NCI-H2029 (cell line): Measurements from ENCODE around the gene SIRT5.

Source experiments
- DNase-seq: peaks from one replicate; lab custom pipeline; 2025; lab: John Stamatoyannopoulos, UW

The SIRT5 gene

DNA sequence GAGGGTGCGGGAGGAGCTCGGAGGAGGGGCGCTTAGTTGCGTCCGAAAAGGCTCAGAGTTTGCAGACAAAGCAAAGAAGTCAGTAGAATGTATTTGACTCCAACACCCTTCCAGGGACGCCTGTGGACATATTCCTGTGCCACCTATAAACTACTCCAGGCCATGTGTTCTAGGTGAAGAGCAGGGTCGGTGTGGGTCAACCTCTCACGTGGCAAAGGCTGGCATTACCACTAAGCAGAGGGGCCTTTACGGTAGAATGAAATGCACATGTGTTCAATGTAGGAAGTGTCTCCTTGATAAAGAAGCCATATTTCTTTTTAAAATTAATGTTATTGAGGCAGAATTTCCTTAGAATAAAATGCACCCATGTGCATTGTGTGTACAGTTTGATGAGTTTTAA is 15.4 kb downstream of the SIRT5 start:
- no peak for DNase-seq

GRCh38 chr6:13590574-13591153 is 16.3 kb downstream of the SIRT5 start:
- DNase-seq, result no peak

- DNase-seq, result no peak
Measured at GRCh38 chr6:13591205-13591921, 17.0 kb downstream of the SIRT5 start.

GRCh38 chr6:13593103-13593502 is 18.7 kb downstream of the SIRT5 start:
- DNase-seq, result no peak

DNA sequence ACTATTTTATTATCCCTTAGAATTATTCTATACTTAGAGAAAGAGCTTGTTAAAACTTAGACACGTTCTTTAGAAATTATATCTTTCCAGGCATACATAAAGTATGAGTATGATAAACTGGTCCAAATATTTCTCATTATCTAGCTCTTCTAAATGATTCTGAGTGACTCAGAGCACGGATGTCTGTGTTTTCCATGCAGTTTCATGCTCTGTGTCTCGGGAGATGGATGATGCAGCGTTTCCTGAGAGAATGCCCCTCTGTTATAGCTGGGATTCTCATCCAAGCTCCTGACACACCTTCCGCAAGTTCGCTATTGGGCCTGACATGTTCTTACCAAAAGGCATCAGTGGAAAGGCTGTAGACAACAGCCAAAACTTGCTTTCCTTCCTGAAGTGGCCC is 19.3 kb downstream of the SIRT5 start:
- no peak for DNase-seq

DNA sequence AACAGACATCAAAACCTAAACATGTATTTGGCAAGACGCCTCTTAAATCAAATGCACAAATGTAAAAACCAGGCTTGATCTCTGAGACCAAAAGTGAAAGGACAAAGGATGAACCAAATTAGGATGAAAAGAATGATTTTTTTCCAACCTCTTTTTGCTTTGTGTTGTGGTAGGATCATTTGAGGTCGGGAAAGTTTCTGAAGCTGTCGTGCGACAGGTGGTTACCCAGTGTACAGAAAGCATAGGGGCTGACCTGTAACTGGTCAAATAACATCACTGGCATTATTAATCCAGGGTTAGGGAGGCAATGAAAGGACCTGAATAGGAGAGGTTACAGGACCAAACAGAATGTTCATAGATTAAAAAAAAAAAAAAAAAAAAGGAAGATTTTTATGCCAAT is 22.7 kb downstream of the SIRT5 start:
- DNase-seq, result no peak

- no peak for DNase-seq
Measured at GRCh38 chr6:13600036-13600435, 25.6 kb downstream of the SIRT5 start.

DNA sequence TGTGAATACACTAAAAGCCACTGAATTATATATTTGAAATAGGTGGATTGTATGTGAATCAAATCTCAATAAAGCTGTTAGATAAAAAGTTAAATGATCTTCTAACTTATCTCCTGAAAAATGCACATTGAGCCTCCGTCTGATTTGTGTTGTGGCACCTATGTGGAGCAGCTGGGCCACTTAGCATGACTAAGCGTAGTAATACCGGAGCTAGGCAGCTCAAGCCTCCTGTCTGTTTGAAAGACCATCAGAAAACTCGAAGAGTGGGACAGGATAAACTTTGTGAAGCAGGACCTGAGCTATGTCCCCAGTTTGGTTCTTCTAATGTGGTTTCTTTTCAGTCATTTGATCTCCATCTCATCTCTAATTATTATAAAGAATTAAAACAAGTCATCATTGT is 29.7 kb downstream of the SIRT5 start:
- DNase-seq, result no peak

DNA sequence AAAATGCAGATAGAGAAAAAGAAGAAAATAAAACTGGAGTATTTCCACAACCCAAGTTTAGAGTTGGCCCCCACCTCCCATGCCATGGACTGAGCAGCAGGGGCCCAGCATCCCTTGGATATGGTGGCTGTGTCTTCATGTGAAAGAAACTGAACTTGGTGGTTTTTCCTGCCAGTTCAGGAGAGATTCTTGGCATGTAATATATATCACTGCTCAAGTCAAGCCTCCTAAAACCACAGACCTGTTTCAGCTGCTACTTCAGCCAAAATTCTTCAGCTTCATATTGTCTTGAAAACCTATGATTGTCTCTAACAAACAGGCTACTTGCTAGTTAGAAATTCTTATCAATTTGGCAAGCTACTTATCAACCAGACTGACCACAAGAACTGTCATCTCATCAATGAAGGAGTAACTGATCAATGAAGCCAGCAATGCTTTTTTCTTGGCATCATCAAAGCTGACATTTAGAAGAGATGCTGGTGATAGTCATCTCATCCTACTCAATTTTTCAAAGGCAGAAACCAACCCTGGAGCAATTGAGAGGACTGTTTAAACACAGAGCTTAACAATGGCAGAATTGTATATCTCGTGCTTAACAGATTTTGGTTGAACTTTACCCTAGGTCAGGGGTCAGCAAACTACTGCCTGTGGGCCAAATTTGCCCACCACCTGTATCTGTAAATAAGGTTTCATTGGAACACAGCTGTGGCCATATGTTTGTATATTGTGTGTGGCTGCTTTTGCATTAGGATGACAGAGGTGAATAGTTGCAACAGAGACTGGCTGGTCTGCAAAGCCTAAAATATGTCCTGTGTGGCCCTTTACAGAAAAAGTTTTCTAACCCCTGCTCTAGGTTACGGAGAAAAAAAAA is 30.4 kb downstream of the SIRT5 start:
- DNase-seq, result no peak

DNA sequence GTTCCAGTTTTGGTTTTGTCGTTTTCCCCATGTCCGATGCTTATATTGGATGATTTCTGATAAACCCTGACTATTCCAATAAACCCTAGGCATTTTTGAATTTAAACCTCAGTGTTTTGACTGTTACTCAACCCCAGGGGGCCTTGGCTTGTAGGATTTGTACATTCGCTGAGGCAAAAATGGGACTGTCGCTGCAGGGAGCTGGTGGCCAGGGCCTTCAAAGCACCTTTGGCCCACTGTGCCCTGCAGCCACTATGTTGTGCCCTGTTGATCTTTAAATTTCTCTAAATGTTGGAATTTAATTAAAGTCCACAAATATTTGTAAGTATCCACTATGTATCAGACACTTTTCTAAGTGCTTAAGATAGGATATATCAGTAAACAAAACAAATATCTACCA is 31.2 kb downstream of the SIRT5 start:
- DNase-seq, result no peak

- DNase-seq, result no peak
Measured at GRCh38 chr6:13611715-13612114, 37.3 kb downstream of the SIRT5 start.

DNA sequence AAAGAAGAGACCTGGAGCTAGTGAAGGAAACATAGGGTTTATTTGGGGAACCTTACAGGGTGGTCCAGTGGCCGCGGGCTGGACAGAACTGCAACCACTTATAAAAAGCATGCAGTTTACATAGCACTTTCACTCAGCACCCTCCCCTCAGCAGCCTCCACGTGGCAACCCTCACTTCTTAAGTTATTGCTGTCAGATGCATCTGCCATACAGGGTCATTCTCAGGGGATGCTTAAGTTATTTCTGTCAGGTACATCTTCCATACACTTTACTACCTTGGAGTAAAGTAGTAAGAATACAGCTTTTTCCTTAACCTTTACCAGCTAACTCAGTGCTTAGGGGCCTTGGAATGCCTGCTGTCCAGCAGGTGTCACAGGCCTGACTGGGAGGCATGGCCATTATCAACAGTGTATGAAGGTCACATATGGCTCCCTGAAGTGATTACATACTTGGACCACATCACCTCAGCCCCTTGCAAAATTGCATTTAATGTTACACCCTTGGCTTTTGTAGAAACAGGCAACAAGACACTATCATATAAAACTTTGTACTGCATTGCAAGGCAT is 38.7 kb downstream of the SIRT5 start:
- DNase-seq, result no peak

- peak; percentile 74 for DNase-seq
Measured at GRCh38 chr6:13614126-13614925, 39.9 kb downstream of the SIRT5 start.

DNA sequence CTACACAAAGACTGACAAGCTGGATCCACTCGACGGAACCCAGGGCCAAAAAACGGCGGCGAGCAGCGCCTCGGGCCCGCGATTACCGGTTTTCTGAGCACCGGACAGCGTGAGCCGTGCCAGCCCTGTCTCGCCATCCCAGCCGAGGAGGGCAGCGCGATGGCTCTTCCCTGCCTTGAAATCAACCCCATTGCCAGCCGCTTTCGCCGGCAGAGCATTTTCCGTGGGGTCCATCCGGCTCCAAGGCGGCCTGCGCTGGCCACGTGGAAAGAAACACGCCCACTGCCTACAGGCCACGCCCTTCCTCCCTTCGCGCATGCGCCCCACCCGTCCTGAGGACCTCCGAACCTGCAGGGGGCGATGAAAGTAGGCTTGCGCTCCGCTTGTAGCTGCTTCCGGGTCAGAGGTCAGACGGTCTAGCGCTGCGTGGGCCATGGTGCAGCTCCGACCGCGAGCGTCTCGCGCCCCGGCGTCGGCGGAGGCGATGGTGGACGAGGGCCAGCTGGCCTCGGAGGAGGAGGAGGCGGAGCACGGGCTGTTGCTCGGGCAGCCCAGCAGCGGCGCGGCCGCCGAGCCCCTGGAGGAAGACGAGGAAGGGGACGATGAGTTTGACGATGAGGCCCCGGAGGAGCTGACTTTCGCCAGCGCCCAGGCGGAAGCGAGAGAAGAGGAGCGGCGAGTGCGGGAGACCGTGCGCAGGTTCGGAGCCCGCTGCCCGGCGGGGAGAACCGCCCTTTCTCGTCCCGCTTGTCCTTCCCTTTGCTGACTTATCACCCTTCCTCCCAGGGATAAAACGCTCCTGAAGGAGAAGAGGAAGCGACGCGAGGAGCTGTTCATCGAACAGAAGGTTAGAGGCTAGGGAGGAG is 40.8 kb downstream of the SIRT5 start, which contains the start of gene NOL7:
NOL7 (plus strand) TSS at position 410 of the 866 bp plus-strand sequence; CDS start at position 434, 24 bp downstream.
- DNase-seq, result peak; percentile 99

- peak; percentile 40 for DNase-seq
Measured at GRCh38 chr6:13615792-13616120, 41.4 kb downstream of the SIRT5 start.

GRCh38 chr6:13617066-13617465 is 42.7 kb downstream of the SIRT5 start:
- no peak for DNase-seq

DNA sequence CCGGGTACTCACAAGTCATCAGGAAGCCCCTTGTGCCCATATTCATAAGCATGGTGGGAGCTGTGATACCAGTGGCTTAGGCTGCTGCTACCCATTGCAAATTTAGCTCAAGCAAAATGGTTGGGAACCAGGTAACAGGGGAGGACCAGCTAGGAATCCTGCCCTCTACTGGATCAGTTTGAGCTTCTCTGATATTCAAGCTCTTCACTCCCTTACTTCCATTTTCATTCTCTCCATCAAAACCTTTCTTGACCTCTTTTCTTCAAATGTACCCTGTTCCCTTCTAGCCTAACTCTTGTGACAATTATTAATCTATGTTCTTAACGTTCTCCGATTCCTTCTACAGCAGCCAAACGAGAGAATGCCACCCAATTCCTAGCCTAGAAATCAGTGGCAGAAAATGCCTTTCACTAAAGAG is 50.5 kb downstream of the SIRT5 start:
- peak; percentile 41 for DNase-seq

GRCh38 chr6:13629459-13630116 is 55.2 kb downstream of the SIRT5 start:
- DNase-seq, result no peak

DNA sequence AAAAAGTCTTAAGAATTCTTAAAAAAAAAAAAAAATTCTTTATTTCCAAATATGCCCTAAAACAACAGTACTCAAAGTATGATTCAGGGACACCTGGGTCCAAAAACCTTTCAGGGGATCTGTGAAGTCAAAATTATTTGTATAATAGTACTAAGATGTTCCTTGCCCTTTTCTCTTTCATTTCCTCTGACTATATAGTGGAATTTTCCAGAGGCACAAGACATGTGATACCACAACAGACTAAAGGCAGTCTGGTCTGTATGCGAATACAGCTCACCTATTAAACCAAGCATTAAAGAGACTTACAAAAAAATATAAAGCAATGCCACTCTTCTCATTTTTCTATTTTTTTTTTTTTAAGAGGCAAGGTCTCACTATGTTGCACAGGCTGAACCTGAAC is 56.1 kb downstream of the SIRT5 start:
- DNase-seq, result no peak

GRCh38 chr6:13633343-13633742 is 58.9 kb downstream of the SIRT5 start:
- DNase-seq, result no peak
